ENCODE results near the gene FNDC10. TPM values are rescaled to one million over a fixed set of nuclear protein-coding genes. Genes with fewer than 3 reads are reported as not detected.
A peak's percentile ranks its signal among the peaks of the same experiment; 100 is the strongest.
"Not testable (repeated sequence)": the region's sequence is repeated elsewhere in the genome, so short reads cannot be mapped to it uniquely, and the experiment has no call there.

Gene FNDC10
- total RNA-seq, 2 experiments from 2014 or later: 2.8 to 3.6 TPM

DNA sequence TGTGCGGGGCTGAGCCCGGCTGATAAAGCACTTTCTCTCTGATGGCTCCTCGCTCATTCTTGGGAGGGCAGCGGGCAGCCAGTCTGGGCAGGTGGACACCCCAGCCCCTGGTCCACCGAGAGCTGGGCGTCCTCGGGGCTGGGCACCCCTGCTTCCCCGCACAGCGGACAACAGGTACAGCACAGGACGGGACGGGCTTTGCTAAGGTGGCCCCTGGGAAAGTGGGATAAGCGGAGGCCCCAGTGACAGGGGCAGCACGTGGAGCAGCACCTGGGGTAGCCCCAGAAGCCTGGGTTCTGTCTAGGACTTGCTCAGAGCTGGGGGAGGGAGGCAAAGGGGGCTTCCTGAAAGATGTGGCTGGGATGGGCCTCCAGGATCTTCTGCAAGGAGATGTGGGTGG is 34.7 kb upstream of the FNDC10 start:
- H3K9me3 Mint-ChIP-seq; POLR2A ChIA-PET; CTCF ChIA-PET; ATAC-seq; H3K36me3 Mint-ChIP-seq (ENCODE audit: low read depth); H3K27ac Mint-ChIP-seq; H3K4me1 Mint-ChIP-seq (ENCODE audit: low read depth); intact Hi-C loops (cut with micrococcal nuclease); H3K27me3 Mint-ChIP-seq; H3K4me3 Mint-ChIP-seq; DNase-seq: not testable (repeated sequence)

- intact Hi-C loops (cut with micrococcal nuclease); DNase-seq; CTCF ChIA-PET; ATAC-seq; H3K4me1 Mint-ChIP-seq (ENCODE audit: low read depth); H3K27me3 Mint-ChIP-seq; POLR2A ChIA-PET; H3K36me3 Mint-ChIP-seq (ENCODE audit: low read depth); H3K9me3 Mint-ChIP-seq; H3K27ac Mint-ChIP-seq; H3K4me3 Mint-ChIP-seq: not testable (repeated sequence)
Measured at GRCh38 chr1:1633409-1633808, 33.5 kb upstream of the FNDC10 start.

GRCh38 chr1:1631782-1632420 is 32.0 kb upstream of the FNDC10 start, which contains the start of gene MMP23B:
MMP23B (plus strand) TSS chr1:1632173; CDS start chr1:1632219, 46 bp downstream.
- no peak for DNase-seq
- ChIA-PET POLR2A (interaction anchor here (0.6 to 4.0 kb wide), 3 partner anchors 15 to 232 kb away, joined by 3 to 46 read pairs (median 4); partner anchors contain the start of genes CCNL2 and MIB2), CTCF (no interaction called here)
- no peaks in the 10 kb centered on the region for H3K9me3 Mint-ChIP-seq
- intact Hi-C loops (cut with micrococcal nuclease): no loop called here
- peak within 1 kb of the TSS; percentile 58 for H3K4me3 Mint-ChIP-seq
- H3K27me3 Mint-ChIP-seq: peaks cover 4% of the 10 kb centered on the region
- peaks cover 7% of the 10 kb centered on the region for H3K36me3 Mint-ChIP-seq (ENCODE audit: low read depth)
- H3K27ac Mint-ChIP-seq: peak within 1 kb of the TSS; percentile 71
- TF ChIP-seq, protein P1, sequence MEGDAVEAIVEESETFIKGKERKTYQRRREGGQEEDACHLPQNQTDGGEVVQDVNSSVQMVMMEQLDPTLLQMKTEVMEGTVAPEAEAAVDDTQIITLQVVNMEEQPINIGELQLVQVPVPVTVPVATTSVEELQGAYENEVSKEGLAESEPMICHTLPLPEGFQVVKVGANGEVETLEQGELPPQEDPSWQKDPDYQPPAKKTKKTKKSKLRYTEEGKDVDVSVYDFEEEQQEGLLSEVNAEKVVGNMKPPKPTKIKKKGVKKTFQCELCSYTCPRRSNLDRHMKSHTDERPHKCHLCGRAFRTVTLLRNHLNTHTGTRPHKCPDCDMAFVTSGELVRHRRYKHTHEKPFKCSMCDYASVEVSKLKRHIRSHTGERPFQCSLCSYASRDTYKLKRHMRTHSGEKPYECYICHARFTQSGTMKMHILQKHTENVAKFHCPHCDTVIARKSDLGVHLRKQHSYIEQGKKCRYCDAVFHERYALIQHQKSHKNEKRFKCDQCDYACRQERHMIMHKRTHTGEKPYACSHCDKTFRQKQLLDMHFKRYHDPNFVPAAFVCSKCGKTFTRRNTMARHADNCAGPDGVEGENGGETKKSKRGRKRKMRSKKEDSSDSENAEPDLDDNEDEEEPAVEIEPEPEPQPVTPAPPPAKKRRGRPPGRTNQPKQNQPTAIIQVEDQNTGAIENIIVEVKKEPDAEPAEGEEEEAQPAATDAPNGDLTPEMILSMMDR (IDR thresholded peaks at IDR 0.05): no peak
- ATAC-seq: no peak
- peaks cover 6% of the 10 kb centered on the region for H3K4me1 Mint-ChIP-seq (ENCODE audit: low read depth)

DNA sequence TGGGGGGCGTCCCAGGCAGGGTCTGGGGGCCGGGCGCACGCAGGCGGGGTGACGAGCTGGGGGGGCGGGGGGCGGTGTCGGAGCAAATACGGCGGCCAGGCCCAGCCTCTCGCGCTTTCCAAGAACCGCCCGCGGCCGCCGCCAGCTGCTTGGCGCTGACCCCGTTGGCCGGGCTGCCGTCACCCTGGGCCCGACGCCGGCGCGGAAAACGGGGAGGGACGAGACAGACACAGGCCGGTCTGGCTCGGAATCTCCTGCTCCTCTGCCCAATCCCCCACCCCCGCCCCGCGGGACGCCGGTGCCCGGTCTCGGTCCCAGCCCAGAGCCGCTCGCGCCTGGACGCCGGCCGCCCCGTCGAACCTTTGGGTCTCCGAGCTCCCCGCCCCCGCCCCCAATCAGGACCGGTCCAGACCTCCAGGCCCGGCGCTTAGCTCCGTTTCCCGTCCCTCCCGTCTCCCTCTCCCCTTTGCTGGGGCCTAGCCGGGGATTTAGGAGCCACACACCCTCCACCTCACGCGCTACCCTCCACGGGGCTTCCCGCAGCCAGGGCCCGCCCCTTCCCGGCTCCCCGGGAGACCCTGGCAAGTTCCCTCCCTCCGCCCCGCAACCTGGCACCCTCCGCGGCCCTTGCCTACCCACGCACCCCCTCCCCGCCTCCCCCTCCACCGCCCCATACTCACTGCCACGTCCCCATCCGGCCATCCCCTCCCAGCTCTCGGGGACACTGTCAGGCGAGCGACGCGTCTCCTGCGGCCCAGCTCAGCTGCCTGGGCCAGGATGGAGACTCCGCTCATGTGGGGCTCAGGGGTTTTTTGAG is 31.2 kb upstream of the FNDC10 start:
- intact Hi-C loops (cut with micrococcal nuclease): no loop called here
- H3K4me1 Mint-ChIP-seq (ENCODE audit: low read depth): peaks cover 6% of the 10 kb centered on the region
- TF ChIP-seq, protein P1 (IDR thresholded peaks at IDR 0.05): no peak
- peak; percentile 37 for DNase-seq
- ATAC-seq: no peak
- ChIA-PET POLR2A (interaction anchor here (0.6 to 4.0 kb wide), 5 partner anchors 14 to 608 kb away, joined by 3 to 46 read pairs (median 3); partner anchors contain the start of genes CALML6, CCNL2 and MIB2), CTCF (interaction anchor here (1.8 kb wide), 1 partner anchor 17 kb away, joined by 10 read pairs; the partner anchor contains the start of gene MIB2)
- H3K27ac Mint-ChIP-seq: peak overlapping the region; percentile 71
- H3K27me3 Mint-ChIP-seq: peaks cover 4% of the 10 kb centered on the region
- no peaks in the 10 kb centered on the region for H3K9me3 Mint-ChIP-seq
- peak overlapping the region; percentile 58 for H3K4me3 Mint-ChIP-seq
- peaks cover 2% of the 10 kb centered on the region for H3K36me3 Mint-ChIP-seq (ENCODE audit: low read depth)

DNA sequence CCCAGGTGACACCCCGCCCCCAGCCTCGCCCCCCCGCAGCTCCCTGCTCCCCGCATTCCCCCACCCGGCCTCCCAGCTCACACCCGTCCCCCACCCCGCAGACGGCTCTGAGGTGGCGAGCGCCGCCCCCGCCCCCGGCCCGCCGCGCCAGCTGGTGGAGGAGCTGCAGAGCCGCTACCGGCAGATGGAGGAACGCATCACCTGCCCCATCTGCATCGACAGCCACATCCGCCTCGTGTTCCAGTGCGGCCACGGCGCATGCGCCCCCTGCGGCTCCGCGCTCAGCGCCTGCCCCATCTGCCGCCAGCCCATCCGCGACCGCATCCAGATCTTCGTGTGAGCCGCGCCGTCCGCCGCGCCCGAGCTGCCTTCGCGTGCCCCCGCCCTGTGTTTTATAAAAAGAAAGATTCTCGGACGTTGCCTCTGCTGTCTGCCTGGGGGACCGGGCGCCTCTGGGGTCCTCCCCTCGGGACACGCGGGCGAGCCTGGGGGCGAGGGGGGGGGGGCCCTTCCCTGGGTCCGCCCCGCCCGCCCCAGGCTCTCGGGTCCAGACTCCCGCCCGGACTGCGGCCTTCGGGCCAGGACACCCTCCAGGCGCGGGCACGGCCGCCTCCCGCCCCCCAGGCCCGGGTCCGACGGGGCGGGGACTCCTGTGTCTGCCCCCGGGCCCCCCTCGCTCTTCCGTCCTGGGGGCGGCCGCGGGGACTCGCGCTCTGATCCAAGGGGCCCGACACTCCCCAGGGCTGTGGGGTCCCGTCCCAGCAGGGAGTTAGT is 30.4 kb upstream of the FNDC10 start:
- ChIA-PET POLR2A (interaction anchor here (0.5 to 4.0 kb wide), 6 partner anchors 13 to 609 kb away, joined by 3 to 46 read pairs (median 4); partner anchors contain the start of genes CALML6, CCNL2 and MIB2), CTCF (interaction anchor here (1.3 to 1.8 kb wide), 3 partner anchors 16 to 72 kb away, joined by 3 to 10 read pairs (median 4); partner anchors contain the start of gene MIB2)
- Mint-ChIP-seq H3K4me3 (peak overlapping the region; percentile 79), H3K27ac (peak overlapping the region; percentile 94), H3K9me3 (no peaks in the 10 kb centered on the region), H3K36me3 (ENCODE audit: low read depth) (peaks cover 2% of the 10 kb centered on the region), H3K27me3 (peaks cover 4% of the 10 kb centered on the region), H3K4me1 (ENCODE audit: low read depth) (peaks cover 11% of the 10 kb centered on the region)
- ATAC-seq: peak; percentile 70
- DNase-seq: peak; percentile 95
- TF ChIP-seq, protein P1 (IDR thresholded peaks at IDR 0.05): no peak
- intact Hi-C loops (cut with micrococcal nuclease): no loop called here
